NT2/D1 (cell line): ENCODE results near the gene MLXIP.

ENCODE experiments used
- DNase-seq: peaks from one replicate; pipeline ENCODE4 v3.0.0-alpha.2; 2011; ENCODE audit warnings: low read depth, low spot score
- H3K27me3 ChIP-seq: 2 replicates; pipeline ENCODE4 v1.6.0; 2011; ENCODE audit warnings: mild to moderate bottlenecking; ENCODE audit not compliant: insufficient read length, insufficient read depth
- H3K36me3 ChIP-seq: 2 replicates; pipeline ENCODE4 v1.6.1; 2011; ENCODE audit warnings: mild to moderate bottlenecking, low read length, mixed read lengths; ENCODE audit not compliant: insufficient read depth, insufficient read length
- H3K4me1 ChIP-seq: 2 replicates; pipeline ENCODE4 v1.5.1; 2011; ENCODE audit not compliant: insufficient read depth, insufficient read length
- H3K4me3 ChIP-seq: 2 replicates; pipeline ENCODE4 v1.5.1; 2011; ENCODE audit warnings: low read depth; ENCODE audit not compliant: insufficient read length
- H3K9ac ChIP-seq: 2 replicates; pipeline ENCODE4 v1.6.0; 2011; ENCODE audit warnings: low read depth; ENCODE audit not compliant: insufficient read length
- H3K9me3 ChIP-seq: 2 replicates; pipeline ENCODE4 v1.5.1; 2011; ENCODE audit warnings: mild to moderate bottlenecking, low read length; ENCODE audit not compliant: insufficient read depth
- SUZ12 ChIP-seq: IDR thresholded peaks from 2 replicates; pipeline ENCODE4 v1.6.1; 2011; ENCODE audit not compliant: insufficient read length, insufficient read depth; ENCODE audit errors: extremely low read depth
- YY1 ChIP-seq: IDR thresholded peaks from 2 replicates; pipeline ENCODE4 v1.6.1; 2011; ENCODE audit not compliant: insufficient read length, insufficient read depth
- ZNF274 ChIP-seq: IDR thresholded peaks from 2 replicates; pipeline ENCODE4 v1.6.1; 2011; ENCODE audit warnings: mild to moderate bottlenecking, low read depth, low read length

MLXIP gene

GRCh38 chr12:122072031-122072970 lies 6.3 kb upstream of the MLXIP start:
- Histone ChIP-seq H3K27me3 (no peaks in the 10 kb centered on the region), H3K36me3 (peaks cover 15% of the 10 kb centered on the region), H3K4me1 (peaks cover 4% of the 10 kb centered on the region), H3K9me3 (no peaks in the 10 kb centered on the region), H3K4me3 (no peak overlapping the region), H3K9ac (peak overlapping the region; percentile 47)
- DNase-seq: no peak
- TF ChIP-seq SUZ12 (no peak), YY1 (no peak), ZNF274 (no peak)

GRCh38 chr12:122073815-122074214 lies 4.7 kb upstream of the MLXIP start:
- TF ChIP-seq YY1: no peak
- TF ChIP-seq ZNF274: no peak
- TF ChIP-seq SUZ12: no peak
- peaks cover 9% of the 10 kb centered on the region for H3K36me3 ChIP-seq
- no peak for DNase-seq
- H3K9ac ChIP-seq: no peak overlapping the region
- no peaks in the 10 kb centered on the region for H3K9me3 ChIP-seq
- peaks cover 4% of the 10 kb centered on the region for H3K4me1 ChIP-seq
- H3K4me3 ChIP-seq: no peak overlapping the region
- H3K27me3 ChIP-seq: no peaks in the 10 kb centered on the region

DNA sequence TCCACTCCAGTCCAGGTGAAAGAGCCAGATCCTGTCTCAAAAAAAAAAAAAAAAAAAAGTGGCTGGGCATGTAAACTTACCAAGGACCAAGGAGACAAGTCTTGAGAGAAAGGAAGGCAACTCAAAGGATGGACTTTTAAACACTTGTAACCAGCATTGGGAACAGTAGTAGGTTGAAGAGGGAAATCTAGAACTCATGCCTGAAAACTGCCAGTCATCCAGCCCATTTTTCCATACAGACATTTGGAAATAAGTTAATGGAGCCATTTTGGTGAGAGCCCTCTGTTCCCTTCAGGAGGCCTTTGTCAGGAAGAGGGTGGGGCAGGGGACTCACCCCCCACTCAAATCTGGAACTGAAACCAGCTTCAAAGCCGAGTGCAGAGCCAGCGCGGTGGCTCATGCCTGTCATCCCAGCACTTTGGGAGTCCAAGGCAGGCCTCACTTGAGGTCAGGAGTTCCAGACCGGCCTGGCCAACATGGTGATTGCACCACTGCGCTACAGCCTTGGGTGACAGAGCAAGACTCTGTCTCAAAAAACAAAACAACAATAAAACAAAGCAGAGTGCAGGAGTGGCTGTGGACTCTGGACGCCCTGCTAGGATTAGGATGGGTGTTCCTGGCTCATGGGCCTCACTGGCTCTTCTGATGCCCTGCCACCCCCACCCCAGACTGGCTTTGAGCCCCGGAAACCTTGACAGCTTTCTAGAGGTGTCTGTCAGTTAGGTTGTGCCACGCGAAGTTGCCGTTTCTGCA lies 1.6 kb upstream of the MLXIP start:
- no peaks in the 10 kb centered on the region for H3K9me3 ChIP-seq
- H3K9ac ChIP-seq: no peak overlapping the region
- peaks cover 14% of the 10 kb centered on the region for H3K27me3 ChIP-seq
- peaks cover 7% of the 10 kb centered on the region for H3K4me1 ChIP-seq
- TF ChIP-seq ZNF274 (no peak), YY1 (no peak), SUZ12 (no peak)
- H3K36me3 ChIP-seq: no peaks in the 10 kb centered on the region
- DNase-seq: no peak
- no peak overlapping the region for H3K4me3 ChIP-seq

GRCh38 chr12:122079033-122079531 lies 526 bp downstream of the MLXIP start:
- Histone ChIP-seq H3K4me1 (peaks cover 7% of the 10 kb centered on the region), H3K9me3 (no peaks in the 10 kb centered on the region), H3K27me3 (peaks cover 14% of the 10 kb centered on the region), H3K9ac (peak overlapping the region; percentile 90), H3K36me3 (peaks cover 10% of the 10 kb centered on the region), H3K4me3 (peak overlapping the region; percentile 81)
- TF ChIP-seq SUZ12 (no peak), YY1 (no peak), ZNF274 (no peak)
- DNase-seq: no peak

DNA sequence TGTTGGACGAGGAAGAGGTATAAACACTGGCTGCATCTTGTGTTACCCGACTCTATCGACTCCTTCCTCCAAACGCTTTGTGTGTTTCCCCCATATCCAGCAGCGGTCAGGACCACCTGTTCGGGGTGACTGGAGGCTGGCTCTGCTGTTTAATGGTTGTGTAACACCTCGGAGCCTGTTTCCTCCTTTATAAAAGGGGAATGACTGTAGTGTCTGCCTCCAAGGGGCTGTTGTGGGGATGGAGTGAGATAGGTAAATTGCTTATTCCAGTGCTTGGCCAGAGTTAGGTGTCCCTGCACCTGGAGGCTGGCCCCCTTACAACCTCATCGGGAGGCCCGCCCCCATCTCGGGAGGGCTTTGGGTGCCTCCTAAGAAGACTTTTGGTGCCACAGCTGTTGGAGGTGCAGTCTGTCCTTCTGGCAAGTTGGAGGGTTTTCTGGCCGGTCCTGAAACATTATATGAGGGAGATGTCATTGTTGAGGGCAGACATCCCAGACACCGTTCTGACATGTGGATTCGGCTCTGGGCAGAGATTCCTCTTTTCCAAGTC lies 1.1 kb downstream of the MLXIP start:
- H3K4me3 ChIP-seq: peak overlapping the region; percentile 81
- H3K36me3 ChIP-seq: peaks cover 13% of the 10 kb centered on the region
- DNase-seq: no peak
- peak overlapping the region; percentile 90 for H3K9ac ChIP-seq
- TF ChIP-seq SUZ12 (no peak), YY1 (no peak), ZNF274 (no peak)
- peaks cover 7% of the 10 kb centered on the region for H3K4me1 ChIP-seq
- no peaks in the 10 kb centered on the region for H3K9me3 ChIP-seq
- H3K27me3 ChIP-seq: peaks cover 14% of the 10 kb centered on the region

DNA sequence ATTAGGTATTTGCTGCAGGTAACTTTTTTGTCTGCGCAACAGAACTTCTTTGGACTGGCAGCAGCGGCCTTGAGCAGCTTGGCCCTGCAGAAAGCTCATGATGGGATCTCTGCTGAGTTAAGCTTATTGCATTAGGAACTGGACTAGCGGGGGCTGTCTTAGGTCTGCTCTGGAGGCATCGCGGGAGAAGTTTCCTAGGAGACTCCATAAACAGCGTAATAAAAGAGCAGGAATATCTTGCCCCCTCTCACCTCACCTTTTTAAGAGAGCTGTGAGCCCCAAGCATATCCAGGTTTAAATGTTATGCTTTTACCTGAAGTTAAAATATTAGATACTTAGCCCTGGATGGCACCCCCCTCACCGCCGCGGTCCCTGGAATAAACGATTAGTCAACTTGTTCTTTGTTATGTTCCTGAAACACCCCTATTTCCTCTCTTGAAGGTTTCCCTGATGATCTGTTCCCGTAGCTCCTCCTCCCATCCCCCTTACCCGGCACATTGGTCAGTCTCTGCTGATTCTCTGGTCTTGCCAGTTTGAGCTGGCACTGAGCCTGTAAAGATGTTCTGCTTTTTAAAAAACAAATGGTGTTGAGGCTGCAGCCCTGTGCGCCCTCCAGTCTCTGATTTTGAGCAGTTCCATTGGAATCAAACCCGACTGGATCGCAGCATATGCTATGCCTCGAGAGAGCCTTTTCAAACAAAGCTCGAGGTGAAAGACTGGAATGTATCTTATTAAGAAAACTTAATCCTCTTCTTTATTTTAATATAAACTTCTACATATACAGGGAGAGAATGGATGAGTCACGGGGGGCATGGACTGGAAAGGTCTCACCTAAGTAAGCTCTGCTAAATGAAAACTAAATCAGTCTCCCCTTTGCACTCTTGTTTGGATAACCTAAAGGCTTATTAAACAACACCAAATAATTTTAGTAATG lies 1.9 kb downstream of the MLXIP start:
- DNase-seq: no peak

More for the DNA sequence above, 1.9 kb downstream of the MLXIP start:
- Histone ChIP-seq H3K9ac (peak overlapping the region; percentile 90), H3K4me1 (peaks cover 7% of the 10 kb centered on the region), H3K36me3 (peaks cover 18% of the 10 kb centered on the region), H3K9me3 (no peaks in the 10 kb centered on the region), H3K27me3 (peaks cover 14% of the 10 kb centered on the region), H3K4me3 (peak overlapping the region; percentile 81)
- no peak for TF ChIP-seq SUZ12
- no peak for TF ChIP-seq YY1
- TF ChIP-seq ZNF274: no peak
